GM18909 (cell line): ENCODE data around the gene PDE7B.

ENCODE experiments used
- ATAC-seq: cut with Tn5 transposase; IDR thresholded peaks from one replicate; pipeline ENCODE4 v1.9.1; 2021; ENCODE audit warnings: mild to moderate bottlenecking; ENCODE audit not compliant: unreplicated experiment, poor library complexity

The PDE7B gene

GRCh38 chr6:135972586-135972985 is 121.1 kb downstream of the PDE7B start:
- no peak for ATAC-seq

DNA sequence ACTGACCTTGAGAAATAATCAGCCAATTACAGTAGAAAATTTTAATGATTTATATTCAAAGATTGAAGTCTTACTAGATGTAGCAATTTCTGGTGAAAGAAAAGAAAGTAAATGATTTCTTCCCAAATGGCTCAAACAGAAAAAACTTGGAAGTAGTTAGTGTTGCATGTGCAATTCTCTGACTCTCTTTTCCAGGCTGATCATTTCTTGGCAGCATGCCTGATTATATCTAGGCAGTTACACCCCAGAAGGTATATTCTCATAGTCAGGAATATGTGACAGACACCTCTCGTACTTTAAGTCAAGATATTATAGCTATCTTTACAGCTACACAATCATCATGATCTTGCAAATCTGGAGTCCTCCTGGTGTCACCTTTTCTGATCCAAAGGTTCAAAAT is 122.9 kb downstream of the PDE7B start:
- ATAC-seq, result no peak

- no peak for ATAC-seq
Measured at GRCh38 chr6:135976585-135976984, 125.1 kb downstream of the PDE7B start.

DNA sequence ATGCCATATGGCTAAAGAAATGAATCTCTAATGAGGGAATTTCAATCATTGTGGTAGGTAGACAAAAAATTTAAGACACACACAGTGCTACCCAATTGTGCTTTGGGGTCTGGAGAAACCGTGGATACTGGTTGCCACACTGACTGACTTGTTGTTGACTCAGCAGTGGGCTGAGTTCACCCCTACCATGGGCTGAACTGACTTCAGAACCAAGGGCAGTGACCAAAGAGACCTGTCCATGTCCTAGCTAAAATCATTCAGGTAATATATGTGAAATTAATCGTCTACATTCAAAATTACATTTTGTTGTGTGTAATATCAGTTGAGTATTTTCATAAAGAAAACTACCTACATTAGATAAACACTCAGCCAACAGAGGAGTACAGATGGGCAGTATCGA is 131.6 kb downstream of the PDE7B start:
- no peak for ATAC-seq

DNA sequence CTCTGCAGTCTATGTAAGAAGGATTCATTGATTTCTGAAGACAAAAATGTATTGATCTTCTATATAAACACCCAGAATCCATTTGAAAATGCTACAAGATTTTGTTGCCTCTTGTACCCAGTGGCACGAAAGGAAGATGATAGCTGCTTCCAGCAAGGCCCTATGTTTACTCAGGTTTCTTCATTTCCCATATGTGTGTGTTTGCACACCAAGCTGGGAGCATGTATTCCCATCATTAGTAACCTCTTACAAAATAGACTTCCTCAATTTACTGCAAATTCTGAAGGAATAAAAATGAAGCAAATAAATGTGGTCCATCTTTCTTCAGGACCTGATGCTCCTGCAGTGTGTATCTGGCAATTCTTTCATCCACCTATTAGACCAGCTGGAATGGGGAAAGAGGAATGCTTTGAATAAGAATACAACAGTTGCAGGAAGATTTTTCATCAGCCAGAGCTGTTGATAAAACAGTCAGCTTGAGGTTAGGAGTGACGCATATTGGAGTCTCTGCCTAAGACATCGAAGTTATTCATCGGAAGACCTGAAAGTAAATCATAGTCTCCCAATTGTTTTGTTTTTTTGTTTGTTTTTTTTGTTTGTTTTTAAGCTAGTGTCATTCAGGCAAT is 132.3 kb downstream of the PDE7B start:
- no peak for ATAC-seq

DNA sequence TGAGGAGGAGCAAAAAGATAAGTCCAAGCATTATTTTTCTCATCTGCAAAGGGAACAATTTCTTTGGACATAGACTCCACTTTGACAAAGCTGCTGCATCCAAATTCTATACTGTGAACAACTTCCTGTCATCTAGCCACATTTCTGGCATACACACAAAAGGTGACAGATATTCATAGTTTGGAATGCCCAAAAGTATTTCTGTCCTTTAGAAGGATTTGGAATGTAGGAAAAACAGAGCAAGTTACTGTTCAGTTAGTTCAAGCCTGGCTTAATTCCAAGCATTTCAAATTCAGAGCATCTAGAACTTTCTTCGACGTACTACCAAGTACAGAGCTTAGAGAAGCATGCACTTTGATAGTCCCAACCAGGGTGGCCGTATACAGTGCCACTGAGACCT is 134.0 kb downstream of the PDE7B start:
- no peak for ATAC-seq

GRCh38 chr6:135987226-135987625 is 135.7 kb downstream of the PDE7B start:
- no peak for ATAC-seq

DNA sequence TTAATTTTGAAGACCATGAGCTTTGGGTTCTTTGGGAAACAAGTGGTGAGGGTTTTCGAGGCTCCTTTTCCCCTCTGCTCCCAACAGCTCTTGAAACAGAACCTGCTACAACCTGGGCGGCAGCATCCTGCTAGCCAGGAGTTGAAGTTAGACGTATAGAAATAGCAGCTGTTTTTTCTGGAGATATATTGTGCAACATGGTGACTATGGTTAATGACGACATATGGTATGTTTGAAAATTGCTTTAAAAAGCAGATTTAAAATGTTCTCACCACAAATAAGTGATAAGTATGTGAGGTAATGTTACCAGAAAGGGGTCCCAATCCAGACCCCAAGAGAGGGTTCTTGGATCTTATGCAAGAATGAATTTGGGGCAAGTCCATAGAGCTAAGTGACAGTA is 138.9 kb downstream of the PDE7B start:
- ATAC-seq, result no peak

GRCh38 chr6:135990855-135991464 is 139.5 kb downstream of the PDE7B start:
- no peak for ATAC-seq

DNA sequence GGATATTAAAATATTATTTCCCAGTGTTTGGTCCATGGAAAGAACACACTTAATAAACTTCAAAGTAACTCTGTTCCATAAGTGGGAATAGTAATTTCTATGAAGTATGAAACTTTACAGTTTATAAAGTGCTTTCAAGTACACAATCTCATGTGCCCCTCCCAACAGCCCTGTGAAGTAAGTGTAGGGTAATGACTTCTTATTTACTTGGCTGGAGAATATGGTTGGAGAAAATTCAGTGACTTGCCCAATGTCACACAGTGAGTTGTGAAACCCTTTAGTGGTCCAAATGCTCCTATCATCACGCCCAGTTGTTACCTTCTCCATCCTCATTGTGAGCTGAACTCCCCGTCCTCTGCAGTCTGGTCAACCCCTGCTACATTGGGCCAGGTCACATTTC is 141.2 kb downstream of the PDE7B start:
- no peak for ATAC-seq

- no peak for ATAC-seq
Measured at GRCh38 chr6:135993361-135993760, 141.9 kb downstream of the PDE7B start.

DNA sequence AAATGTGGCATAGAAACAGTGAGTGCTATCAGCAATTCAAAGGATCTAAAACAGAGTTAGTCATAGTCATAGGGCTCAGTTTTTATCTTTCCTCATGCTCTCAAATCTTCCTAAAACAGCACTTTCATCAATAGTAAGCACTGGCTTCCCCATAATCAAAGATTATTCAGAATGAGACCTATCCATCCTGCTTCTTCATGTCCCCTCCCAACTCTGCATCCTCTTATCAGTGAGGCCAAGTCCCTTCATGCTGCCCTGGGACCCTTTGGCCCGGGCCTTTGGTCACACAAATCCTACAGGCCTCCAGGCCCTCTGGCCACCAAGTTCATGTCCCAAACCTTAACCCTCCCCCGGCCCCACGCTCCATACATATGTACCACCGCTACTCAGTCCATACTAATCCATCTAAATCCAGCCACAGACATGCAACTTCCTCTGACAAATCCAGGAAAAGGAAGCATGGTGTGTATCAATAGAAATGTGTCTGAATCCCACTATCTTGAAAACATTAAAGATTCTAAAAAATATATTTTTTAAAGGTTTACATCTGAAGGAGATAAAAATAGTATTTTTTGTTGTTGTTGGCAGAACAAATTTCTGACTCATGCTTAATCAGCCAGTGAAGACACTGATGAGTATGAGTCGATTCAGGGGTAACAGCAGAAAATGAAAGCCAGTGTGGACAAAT is 143.5 kb downstream of the PDE7B start:
- no peak for ATAC-seq

GRCh38 chr6:135995545-135995898 is 144.0 kb downstream of the PDE7B start:
- no peak for ATAC-seq

DNA sequence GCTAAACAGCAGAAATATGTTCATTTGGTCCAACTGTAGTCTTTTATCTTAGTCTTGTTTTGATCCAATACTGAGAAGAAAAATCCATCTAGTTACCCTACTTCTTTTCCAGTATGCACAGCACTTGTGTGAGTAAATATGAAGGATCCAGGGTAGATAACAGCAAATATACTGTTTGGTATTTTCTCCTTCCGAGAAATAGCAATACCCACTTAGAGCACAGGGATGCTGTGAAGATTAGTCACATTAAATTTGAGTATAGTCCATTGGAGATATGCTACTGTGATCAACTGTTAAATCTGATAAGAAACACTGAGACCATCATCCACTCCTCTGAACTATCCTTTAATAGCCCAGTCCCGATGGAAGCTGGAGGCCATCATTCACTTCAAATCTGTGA is 145.2 kb downstream of the PDE7B start:
- ATAC-seq, result no peak

DNA sequence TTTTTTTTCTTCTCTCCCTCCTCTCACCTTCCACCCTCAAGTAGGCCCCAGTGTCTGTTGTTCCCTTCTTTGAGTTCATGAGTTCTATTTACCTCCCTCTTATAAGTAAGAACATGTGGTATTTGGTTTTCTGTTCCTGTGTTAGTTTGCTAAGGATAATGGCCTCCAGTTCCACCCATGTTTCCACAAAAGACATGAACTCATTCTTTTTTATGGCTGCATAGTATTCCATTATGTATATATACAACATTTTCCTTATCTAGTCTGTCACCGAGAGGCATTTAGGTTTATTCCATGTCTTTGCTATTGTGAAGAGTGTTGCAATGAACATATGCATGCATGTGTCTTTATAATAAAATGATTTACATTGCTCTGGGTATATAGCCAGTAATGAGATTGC is 147.9 kb downstream of the PDE7B start:
- ATAC-seq, result no peak

DNA sequence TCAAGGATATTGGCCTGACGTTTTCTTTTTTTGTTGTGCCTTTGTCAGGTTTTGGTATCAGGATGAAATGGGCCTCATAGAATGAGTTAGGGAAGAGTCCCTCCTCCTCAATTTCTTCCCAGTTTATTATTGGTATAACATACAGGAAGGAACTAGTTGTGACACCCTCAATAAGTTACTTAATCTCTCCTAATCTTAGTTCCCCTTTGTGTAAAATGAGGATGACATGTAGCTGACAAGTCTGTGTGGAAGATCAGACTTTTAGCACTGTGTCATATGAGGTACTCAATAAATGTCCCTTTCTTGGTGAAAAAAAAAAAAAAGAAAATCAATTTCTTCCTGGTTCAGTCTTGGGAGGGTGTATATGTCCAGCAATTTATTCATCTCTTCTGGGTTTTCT is 155.8 kb downstream of the PDE7B start:
- ATAC-seq, result no peak

DNA sequence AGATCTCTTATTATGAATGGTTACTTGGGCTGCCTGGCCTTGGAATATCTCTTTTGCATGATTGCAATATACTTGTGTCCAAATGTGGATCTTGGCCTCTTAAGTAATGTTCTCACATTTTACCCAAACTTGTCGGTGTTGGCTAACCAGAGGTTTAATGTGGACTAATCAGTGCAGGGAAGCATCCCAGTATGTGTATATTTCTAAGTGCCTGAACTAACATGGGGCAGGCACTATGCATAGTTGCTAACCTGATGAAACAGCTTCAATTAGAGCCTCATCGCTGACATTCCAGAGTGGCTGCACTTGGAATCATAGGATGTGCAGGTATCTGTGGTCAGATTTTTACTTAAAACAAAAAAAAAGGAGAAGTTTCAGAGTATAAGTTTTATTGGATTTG is 160.0 kb downstream of the PDE7B start:
- ATAC-seq, result no peak

DNA sequence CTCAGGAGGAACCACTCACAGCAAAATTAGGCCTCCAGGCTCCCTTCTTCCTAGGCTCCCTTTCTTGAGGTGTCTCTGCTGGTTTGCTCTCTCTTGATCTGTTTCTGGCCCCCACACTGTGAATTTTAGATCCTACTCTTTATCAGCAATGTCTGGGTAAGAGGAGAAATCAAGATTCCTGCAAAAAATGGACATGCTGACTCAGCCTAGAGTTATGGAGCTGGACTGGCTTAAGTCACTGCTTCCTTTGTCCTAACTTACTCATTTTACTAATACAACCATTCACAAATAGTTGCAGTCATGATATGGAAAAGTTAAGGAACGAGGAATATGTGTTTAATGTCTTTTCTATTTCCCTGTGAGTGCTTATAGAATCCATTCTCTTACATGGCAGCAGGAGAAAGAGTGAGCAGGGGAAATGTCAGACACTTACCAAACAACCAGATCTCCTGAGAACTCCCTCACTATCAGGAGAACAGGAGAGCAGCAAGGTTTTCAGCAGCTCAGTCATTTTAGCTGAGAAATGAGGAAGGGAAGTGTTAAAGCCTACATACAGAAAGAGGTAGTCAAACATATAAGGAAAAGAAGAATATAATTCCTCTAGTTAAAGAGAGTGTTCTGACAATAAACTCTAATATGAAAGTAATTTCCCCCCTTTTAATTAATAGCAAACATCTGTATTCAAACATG is 160.8 kb downstream of the PDE7B start:
- no peak for ATAC-seq

DNA sequence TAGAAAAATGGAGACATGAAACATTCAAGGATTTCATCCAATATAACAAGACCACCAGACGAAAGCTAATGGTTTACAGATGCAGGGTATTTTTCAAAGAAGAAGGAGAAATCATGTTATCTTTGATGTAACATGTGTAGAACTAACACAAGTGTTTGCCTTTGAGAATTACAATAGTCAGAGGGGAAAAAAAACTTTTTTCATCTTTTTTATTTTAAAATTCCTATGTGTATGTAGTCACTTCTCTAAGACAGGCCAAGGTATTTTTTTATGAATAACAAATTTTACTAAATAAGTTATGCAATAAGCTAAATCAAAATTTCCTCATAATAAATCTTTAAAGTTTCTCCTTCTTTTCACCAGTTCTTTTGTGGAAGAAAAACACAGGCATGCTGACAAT is 161.4 kb downstream of the PDE7B start:
- no peak for ATAC-seq

- ATAC-seq, result no peak
Measured at GRCh38 chr6:136014454-136015437, 163.2 kb downstream of the PDE7B start.
